ENCODE results near the gene C11orf68.

- no peak for TF ChIP-seq CTCF (IDR thresholded peaks at IDR 0.05)
- no peak for TF ChIP-seq POLR2A (IDR thresholded peaks at IDR 0.05)
Observed at GRCh38 chr11:65906602-65907001, 12.3 kb downstream of the C11orf68 start.
